Stomach smooth muscle (tissue), 2 donors: ENCODE measurements around the gene SLC37A1.

Source experiments
- H3K27ac ChIP-seq: one replicate; pipeline ENCODE4 v1.7.0; 2013; ENCODE audit warnings: mild to moderate bottlenecking, low read length, inconsistent platforms
- H3K27me3 ChIP-seq, 2 donors: one replicate each; pipeline ENCODE4 v1.7.0; 2013; ENCODE audit warnings: low read length in 2 of 2; ENCODE audit not compliant: insufficient read depth in 2 of 2, control insufficient read depth in 1 of 2
- H3K36me3 ChIP-seq, 2 donors: one replicate each; pipeline ENCODE4 v1.7.0; 2013; ENCODE audit warnings: low read length in 2 of 2; ENCODE audit not compliant: control insufficient read depth in 2 of 2, insufficient read depth in 2 of 2
- H3K4me1 ChIP-seq: one replicate; pipeline ENCODE4 v1.7.0; 2013; ENCODE audit warnings: low read length; ENCODE audit not compliant: control insufficient read depth, insufficient read depth
- H3K4me3 ChIP-seq, 2 donors: one replicate each; pipeline ENCODE4 v1.7.0; 2013; ENCODE audit warnings: low read length in 2 of 2
- H3K9ac ChIP-seq, 2 donors: one replicate each; pipeline ENCODE4 v1.7.0; 2013; ENCODE audit warnings: low read length in 2 of 2, mild to moderate bottlenecking in 1 of 2
- H3K9me3 ChIP-seq, 2 donors: one replicate each; pipeline ENCODE4 v1.7.0; 2013; ENCODE audit warnings: low read length in 2 of 2; ENCODE audit not compliant: control insufficient read depth in 2 of 2
- donor health status: healthy.
- donor health status: Pancreatic carcinoma.

SLC37A1 gene

GRCh38 chr21:42563261-42563660, 49.6 kb downstream of the SLC37A1 start:
- Histone ChIP-seq H3K36me3 (peaks cover 13 to 22% of the 10 kb centered on the region in 2 donors), H3K4me3 (no peak overlapping the region), H3K9ac (no peak overlapping the region), H3K27me3 (no peaks in the 10 kb centered on the region), H3K9me3 (no peaks in the 10 kb centered on the region), H3K27ac (no peak overlapping the region), H3K4me1 (no peaks in the 10 kb centered on the region)

DNA sequence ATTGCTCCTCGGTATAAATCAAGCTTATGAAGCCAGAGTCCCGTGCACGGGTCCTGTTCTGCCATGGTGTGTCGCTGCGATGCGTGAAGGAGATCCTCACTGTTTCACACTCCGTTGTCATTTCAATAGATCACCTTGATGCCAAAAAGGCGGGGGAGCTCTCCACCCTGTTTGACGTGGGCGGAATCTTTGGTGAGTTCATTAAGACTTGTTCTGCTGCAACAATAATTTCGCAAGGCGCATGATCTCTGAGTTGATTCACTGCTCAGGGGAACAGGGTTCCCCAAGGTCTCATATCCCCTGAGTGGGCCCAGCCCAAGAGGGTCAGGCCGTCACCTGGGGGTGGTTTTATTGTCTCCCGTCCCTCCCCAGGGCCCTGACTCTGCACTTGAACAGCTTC, 50.0 kb downstream of the SLC37A1 start:
- Histone ChIP-seq H3K36me3 (peaks cover 13 to 24% of the 10 kb centered on the region in 2 donors), H3K9me3 (no peaks in the 10 kb centered on the region), H3K9ac (no peak overlapping the region), H3K4me3 (no peak overlapping the region), H3K27me3 (no peaks in the 10 kb centered on the region), H3K27ac (no peak overlapping the region), H3K4me1 (no peaks in the 10 kb centered on the region)

GRCh38 chr21:42564561-42564971, 50.9 kb downstream of the SLC37A1 start:
- Histone ChIP-seq H3K27ac (no peak overlapping the region), H3K4me3 (no peak overlapping the region), H3K9me3 (no peaks in the 10 kb centered on the region), H3K27me3 (no peaks in the 10 kb centered on the region), H3K36me3 (peaks cover 13 to 24% of the 10 kb centered on the region in 2 donors), H3K9ac (no peak overlapping the region), H3K4me1 (no peaks in the 10 kb centered on the region)

GRCh38 chr21:42565206-42565810, 51.7 kb downstream of the SLC37A1 start:
- H3K36me3 ChIP-seq: peaks cover 13 to 24% of the 10 kb centered on the region in 2 donors
- no peak overlapping the region for H3K27ac ChIP-seq
- no peak overlapping the region for H3K4me3 ChIP-seq
- no peaks in the 10 kb centered on the region for H3K9me3 ChIP-seq
- no peaks in the 10 kb centered on the region for H3K27me3 ChIP-seq
- H3K9ac ChIP-seq: no peak overlapping the region
- H3K4me1 ChIP-seq: no peaks in the 10 kb centered on the region

GRCh38 chr21:42565886-42566523, 52.4 kb downstream of the SLC37A1 start:
- Histone ChIP-seq H3K4me1 (no peaks in the 10 kb centered on the region), H3K27ac (no peak overlapping the region), H3K36me3 (peaks cover 10 to 27% of the 10 kb centered on the region in 2 donors), H3K27me3 (no peaks in the 10 kb centered on the region), H3K4me3 (no peak overlapping the region), H3K9me3 (no peaks in the 10 kb centered on the region), H3K9ac (no peak overlapping the region)

DNA sequence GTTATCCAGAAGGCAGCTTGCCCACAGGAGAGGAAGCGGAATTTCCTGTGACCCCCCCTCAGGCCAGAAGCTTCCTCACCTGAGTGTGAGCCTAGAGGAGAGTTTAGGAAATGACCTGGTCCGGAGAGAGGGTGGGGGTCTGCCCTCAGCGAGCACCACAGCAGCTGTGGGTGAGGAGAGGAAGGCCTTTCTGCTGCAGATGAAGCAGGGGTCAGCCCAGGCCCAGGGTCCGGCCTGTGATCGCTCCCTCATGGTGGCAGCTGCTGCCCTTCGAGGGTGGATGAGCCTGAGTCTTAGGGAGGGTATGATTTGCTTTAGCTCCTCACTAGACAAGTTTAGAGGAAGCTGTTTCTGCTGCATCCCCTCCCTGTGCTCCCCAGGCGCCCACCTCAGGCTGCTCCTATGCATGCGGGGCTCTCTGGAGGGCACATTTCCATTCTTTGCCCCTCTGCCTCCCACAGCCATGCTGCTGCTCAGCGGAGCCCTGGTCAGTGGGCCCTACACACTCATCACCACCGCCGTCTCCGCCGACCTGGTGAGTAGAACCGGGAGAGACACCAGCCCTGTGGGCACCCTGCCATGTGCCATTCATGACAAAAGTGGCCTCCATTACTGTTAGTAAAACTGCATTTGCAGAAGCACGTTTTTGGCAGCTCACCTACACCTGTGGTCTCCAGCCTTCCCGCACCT, 53.0 kb downstream of the SLC37A1 start:
- H3K9me3 ChIP-seq: no peaks in the 10 kb centered on the region
- peaks cover 4 to 26% of the 10 kb centered on the region in 2 donors for H3K36me3 ChIP-seq
- no peak overlapping the region for H3K27ac ChIP-seq
- H3K4me3 ChIP-seq: no peak overlapping the region
- H3K27me3 ChIP-seq: no peaks in the 10 kb centered on the region
- H3K4me1 ChIP-seq: no peaks in the 10 kb centered on the region
- no peak overlapping the region for H3K9ac ChIP-seq

DNA sequence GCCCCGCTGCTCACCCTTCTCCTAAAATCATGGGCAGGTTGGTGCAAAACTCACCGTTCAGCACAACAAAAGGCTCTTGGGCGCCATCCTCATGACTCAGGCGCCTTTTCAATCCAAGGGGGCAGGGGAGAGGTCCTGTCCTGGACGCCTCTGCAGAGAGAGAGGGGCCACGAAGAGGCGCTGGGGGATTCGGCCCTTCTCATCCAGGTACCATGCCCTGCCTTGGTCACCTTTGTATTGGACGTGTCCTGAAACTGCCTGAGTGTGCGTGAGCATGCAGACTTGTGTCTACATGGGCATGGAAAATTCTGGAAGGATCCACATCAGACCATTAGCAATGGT, 53.5 kb downstream of the SLC37A1 start:
- peaks cover 0 to 24% of the 10 kb centered on the region in 2 donors for H3K36me3 ChIP-seq
- H3K9me3 ChIP-seq: no peaks in the 10 kb centered on the region
- no peaks in the 10 kb centered on the region for H3K4me1 ChIP-seq
- H3K27me3 ChIP-seq: no peaks in the 10 kb centered on the region
- no peak overlapping the region for H3K27ac ChIP-seq
- H3K4me3 ChIP-seq: no peak overlapping the region
- H3K9ac ChIP-seq: no peak overlapping the region

- Histone ChIP-seq H3K36me3 (peaks cover 0 to 24% of the 10 kb centered on the region in 2 donors), H3K27ac (no peak overlapping the region), H3K4me1 (no peaks in the 10 kb centered on the region)
Observed at GRCh38 chr21:42567861-42568260, 54.2 kb downstream of the SLC37A1 start.

DNA sequence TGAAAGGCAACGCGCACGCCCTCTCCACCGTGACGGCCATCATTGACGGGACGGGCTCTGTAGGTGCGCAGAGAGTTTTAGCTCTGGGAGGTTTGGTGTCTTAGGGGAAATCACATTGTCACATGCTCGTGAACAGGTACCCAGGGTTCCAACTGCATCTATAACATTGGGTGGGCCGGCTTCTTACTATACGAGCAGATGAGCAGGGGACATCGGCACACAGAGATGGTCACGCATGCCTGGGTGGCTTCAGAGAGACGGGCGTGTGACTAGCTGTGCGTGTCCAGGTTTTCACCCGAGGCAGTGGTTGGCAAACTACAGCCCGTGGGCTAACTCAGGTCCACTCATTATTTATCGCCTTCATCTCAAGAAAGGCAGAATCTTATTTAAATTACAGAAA, 54.7 kb downstream of the SLC37A1 start:
- H3K9me3 ChIP-seq: no peaks in the 10 kb centered on the region
- no peak overlapping the region for H3K9ac ChIP-seq
- H3K27me3 ChIP-seq: no peaks in the 10 kb centered on the region
- peaks cover 0 to 24% of the 10 kb centered on the region in 2 donors for H3K36me3 ChIP-seq
- no peak overlapping the region for H3K27ac ChIP-seq
- H3K4me3 ChIP-seq: no peak overlapping the region
- H3K4me1 ChIP-seq: no peaks in the 10 kb centered on the region

More at GRCh38 chr21:42567861-42568260, 54.2 kb downstream of the SLC37A1 start:
- no peak overlapping the region for H3K9ac ChIP-seq
- no peaks in the 10 kb centered on the region for H3K9me3 ChIP-seq
- no peaks in the 10 kb centered on the region for H3K27me3 ChIP-seq
- no peak overlapping the region for H3K4me3 ChIP-seq

DNA sequence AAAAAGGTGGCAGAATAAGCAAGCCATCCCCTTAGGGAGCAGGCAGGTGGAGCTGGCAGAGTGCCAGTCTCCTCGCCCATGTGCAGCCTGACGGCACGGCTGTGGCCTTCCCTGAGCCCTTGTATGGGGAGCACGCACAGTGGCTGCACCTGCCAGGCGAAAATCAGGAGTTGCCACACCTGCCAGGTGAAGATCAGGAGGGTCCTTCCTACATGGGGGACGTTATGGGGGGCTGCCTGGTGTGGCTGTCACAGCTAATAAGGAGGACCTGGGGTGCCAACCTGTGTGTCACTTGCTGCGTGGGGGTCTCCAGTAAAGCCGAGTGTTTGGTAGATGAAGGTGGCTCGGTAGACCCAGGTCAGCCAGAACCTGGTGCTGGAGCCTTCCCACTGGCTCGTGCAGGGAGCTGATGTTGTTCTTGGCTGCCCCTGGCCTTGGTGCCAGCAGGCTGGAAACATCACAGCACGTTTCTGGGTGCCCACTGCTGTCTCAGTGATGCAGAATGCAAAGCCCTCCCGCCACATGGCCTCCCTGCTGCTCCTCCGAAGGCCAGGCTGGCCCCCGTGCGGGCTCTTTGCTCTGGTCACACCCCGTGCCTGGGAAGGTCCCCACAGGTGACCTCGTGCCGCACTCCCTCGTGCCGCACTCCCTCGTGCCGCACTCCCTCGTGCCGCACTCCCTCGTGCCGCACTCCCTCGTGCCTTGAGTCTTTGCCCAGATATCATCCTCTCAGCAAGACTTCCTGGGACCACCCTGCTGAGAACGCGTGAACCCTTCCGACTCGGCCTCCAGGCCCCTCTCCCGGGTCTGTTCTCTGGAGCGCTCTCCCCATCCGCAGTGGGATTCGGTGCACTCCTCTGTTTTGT, 55.4 kb downstream of the SLC37A1 start:
- Histone ChIP-seq H3K4me3 (no peak overlapping the region), H3K27me3 (no peaks in the 10 kb centered on the region), H3K9ac (no peak overlapping the region), H3K27ac (no peak overlapping the region), H3K9me3 (no peaks in the 10 kb centered on the region), H3K36me3 (peaks cover 0 to 20% of the 10 kb centered on the region in 2 donors), H3K4me1 (no peaks in the 10 kb centered on the region)
